HepG2 (cell line): ENCODE measurements around the gene ZNF343. TPM values are rescaled to one million over a fixed set of nuclear protein-coding genes. Genes with fewer than 3 reads are reported as not detected.
A peak's percentile ranks its signal among the peaks of the same experiment; 100 is the strongest.

ENCODE experiments used
- AGO1 ChIP-seq: fragments of 200-400 bp; formaldehyde crosslinking; IDR thresholded peaks from 2 replicates; pipeline ENCODE4 v1.6.1; 2017; ENCODE audit warnings: mild to moderate bottlenecking, low read depth, low read length, moderate library complexity; ENCODE audit not compliant: poor library complexity, severe bottlenecking
- DNMT3B ChIP-seq: conservative IDR thresholded peaks from 2 replicates; pipeline ENCODE4 v1.6.1; 2016; ENCODE audit warnings: missing biosample characterization, control low read depth
- FOXA1 ChIP-seq, 2 experiments: fragments of 450-650 bp in 1 of 2; sonication (generic) in 1 of 2; formaldehyde crosslinking in 1 of 2; IDR thresholded peaks; 2 replicates each; pipeline versions ENCODE4 v1.4.0 to v1.6.1; 2016 to 2020; ENCODE audit warnings: missing genetic modification reagents in 1 of 2
- ISL2 ChIP-seq: sonication (generic); formaldehyde crosslinking; IDR thresholded peaks from 2 replicates; pipeline ENCODE4 v1.5.0; 2020; ENCODE audit warnings: missing genetic modification reagents
- KMT2B ChIP-seq: IDR thresholded peaks from 2 replicates; pipeline ENCODE4 v1.6.1; 2016; ENCODE audit warnings: missing genetic modification reagents, missing compliant biosample characterization
- MBNL3 ChIP-seq: fragments of 250-450 bp; sonication (Bioruptor Pico); conservative IDR thresholded peaks from 2 replicates; pipeline ENCODE4 v1.8.0; 2022; ENCODE audit warnings: mild to moderate bottlenecking, inconsistent platforms
- MEF2D ChIP-seq: sonication (generic); formaldehyde crosslinking; IDR thresholded peaks from 2 replicates; pipeline ENCODE4 v1.5.1; 2020; ENCODE audit warnings: mild to moderate bottlenecking, missing genetic modification reagents
- MXD4 ChIP-seq: IDR thresholded peaks from 2 replicates; pipeline ENCODE4 v1.6.1; 2016; ENCODE audit warnings: mild to moderate bottlenecking, missing biosample characterization, missing genetic modification reagents
- MZF1 ChIP-seq: sonication (generic); formaldehyde crosslinking; IDR thresholded peaks from 2 replicates; pipeline ENCODE4 v1.8.1; 2023; ENCODE audit warnings: mild to moderate bottlenecking, missing genetic modification reagents, borderline replicate concordance
- NBN ChIP-seq: fragments of 450-650 bp; conservative IDR thresholded peaks from 2 replicates; pipeline ENCODE4 v1.6.1; 2017
- NR1H2 ChIP-seq: sonication (generic); formaldehyde crosslinking; IDR thresholded peaks from 2 replicates; pipeline ENCODE4 v1.8.1; 2022; ENCODE audit warnings: low read depth, missing genetic modification reagents, borderline replicate concordance
- PAX8 ChIP-seq: sonication (generic); formaldehyde crosslinking; IDR thresholded peaks from 2 replicates; pipeline ENCODE4 v1.8.0; 2022; ENCODE audit warnings: mild to moderate bottlenecking, missing genetic modification reagents, borderline replicate concordance
- SMAD9 ChIP-seq: sonication (generic); formaldehyde crosslinking; IDR thresholded peaks from 2 replicates; pipeline ENCODE4 v1.5.1; 2020; ENCODE audit warnings: mild to moderate bottlenecking, missing genetic modification reagents
- SMC3 ChIP-seq: IDR thresholded peaks from 2 replicates; pipeline ENCODE4 v1.6.1; 2011; ENCODE audit warnings: low read length, improper control_type of control experiment
- SRSF1 ChIP-seq: fragments of 200-400 bp; formaldehyde crosslinking; optimal IDR thresholded peaks from 2 replicates; pipeline ENCODE3; 2017; ENCODE audit warnings: mild to moderate bottlenecking, low read depth, low read length, moderate library complexity
- ZFAT ChIP-seq: sonication (generic); formaldehyde crosslinking; conservative IDR thresholded peaks from 2 replicates; pipeline ENCODE4 v1.8.1; 2023; ENCODE audit warnings: missing genetic modification reagents, inconsistent platforms
- ZNF274 ChIP-seq: sonication (generic); formaldehyde crosslinking; IDR thresholded peaks from 2 replicates; pipeline ENCODE4 v1.5.1; 2020; ENCODE audit warnings: mild to moderate bottlenecking, missing genetic modification reagents
- ZNF335 ChIP-seq: sonication (generic); formaldehyde crosslinking; IDR thresholded peaks from 2 replicates; pipeline ENCODE4 v1.4.0; 2020; ENCODE audit warnings: missing genetic modification reagents
- ZNF354B ChIP-seq: sonication (generic); formaldehyde crosslinking; IDR thresholded peaks from 2 replicates; pipeline ENCODE4 v1.8.0; 2022; ENCODE audit warnings: mild to moderate bottlenecking, missing genetic modification reagents
- polyA plus RNA-seq, 8 experiments: library from polyadenylated mRNA; depleted of rRNA in 3 of 8; stranded (reverse) in 7 of 8; unstranded in 1 of 8; fragments of >200 nt; fragmentation: Illumina TruSeq in 4 of 8; extraction: Trizol in 4 of 8; gene quantifications; 2 replicates each; pipeline versions ENCODE4 v1.2.1 to v1.2.3, GENCODE V29; 2011 to 2016; ENCODE audit warnings: low read depth in 4 of 8, missing spikeins in 1 of 8, mixed read lengths in 1 of 8; ENCODE audit not compliant: insufficient read depth in 1 of 8
- total RNA-seq, 5 experiments: library from RNA; depleted of rRNA; stranded (reverse); fragments of >200 nt; fragmentation: Illumina TruSeq; extraction: Trizol; gene quantifications; 2 replicates each; pipeline ENCODE4 v1.2.3, GENCODE V29; 2016; ENCODE audit warnings: low read depth in 1 of 5
- TF ChIP-seq, protein P1 (sequence below): sonication (generic); formaldehyde crosslinking; IDR thresholded peaks from 2 replicates; pipeline ENCODE4 v1.4.0; 2020; ENCODE audit warnings: missing genetic modification reagents, borderline replicate concordance
- TF ChIP-seq, protein P2 (sequence below): sonication (generic); formaldehyde crosslinking; IDR thresholded peaks from 2 replicates; pipeline ENCODE4 v1.9.0; 2021; ENCODE audit warnings: mild to moderate bottlenecking, missing genetic modification reagents

Gene ZNF343
- total and polyA plus RNA-seq, 2 of the 13 experiments (the other 11 are each of a cell fraction or from before 2014, with no cell fraction given), result 16.4 to 22.1 TPM

- TF ChIP-seq, protein P1, sequence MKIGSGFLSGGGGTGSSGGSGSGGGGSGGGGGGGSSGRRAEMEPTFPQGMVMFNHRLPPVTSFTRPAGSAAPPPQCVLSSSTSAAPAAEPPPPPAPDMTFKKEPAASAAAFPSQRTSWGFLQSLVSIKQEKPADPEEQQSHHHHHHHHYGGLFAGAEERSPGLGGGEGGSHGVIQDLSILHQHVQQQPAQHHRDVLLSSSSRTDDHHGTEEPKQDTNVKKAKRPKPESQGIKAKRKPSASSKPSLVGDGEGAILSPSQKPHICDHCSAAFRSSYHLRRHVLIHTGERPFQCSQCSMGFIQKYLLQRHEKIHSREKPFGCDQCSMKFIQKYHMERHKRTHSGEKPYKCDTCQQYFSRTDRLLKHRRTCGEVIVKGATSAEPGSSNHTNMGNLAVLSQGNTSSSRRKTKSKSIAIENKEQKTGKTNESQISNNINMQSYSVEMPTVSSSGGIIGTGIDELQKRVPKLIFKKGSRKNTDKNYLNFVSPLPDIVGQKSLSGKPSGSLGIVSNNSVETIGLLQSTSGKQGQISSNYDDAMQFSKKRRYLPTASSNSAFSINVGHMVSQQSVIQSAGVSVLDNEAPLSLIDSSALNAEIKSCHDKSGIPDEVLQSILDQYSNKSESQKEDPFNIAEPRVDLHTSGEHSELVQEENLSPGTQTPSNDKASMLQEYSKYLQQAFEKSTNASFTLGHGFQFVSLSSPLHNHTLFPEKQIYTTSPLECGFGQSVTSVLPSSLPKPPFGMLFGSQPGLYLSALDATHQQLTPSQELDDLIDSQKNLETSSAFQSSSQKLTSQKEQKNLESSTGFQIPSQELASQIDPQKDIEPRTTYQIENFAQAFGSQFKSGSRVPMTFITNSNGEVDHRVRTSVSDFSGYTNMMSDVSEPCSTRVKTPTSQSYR (CRISPR knock-in tag), result peak; percentile 75; the same call in 1 of the 2 replicates
- TF ChIP-seq PAX8 (CRISPR knock-in tag) (no peak), ZNF354B (CRISPR knock-in tag) (no peak), ZFAT (CRISPR knock-in tag) (no peak), SRSF1 (peak; percentile 28), AGO1 (no peak), NBN (no peak), DNMT3B (CRISPR knock-in tag) (peak; percentile 64; the same call in 1 of the 2 replicates), ZNF335 (CRISPR knock-in tag) (peak; percentile 74), SMC3 (no peak), MXD4 (CRISPR knock-in tag) (peak; percentile 33; the same call in 1 of the 2 replicates), MEF2D (CRISPR knock-in tag) (peak; percentile 71), ISL2 (CRISPR knock-in tag) (peak; percentile 72), ZNF274 (CRISPR knock-in tag) (peak; percentile 83), MBNL3 (CRISPR knock-in tag) (no peak), FOXA1 (IDR thresholded peaks at IDR 0.05) (peak; percentile 88), FOXA1 (CRISPR knock-in tag; IDR thresholded peaks at IDR 0.05) (peak; percentile 100), MZF1 (CRISPR knock-in tag) (no peak), SMAD9 (CRISPR knock-in tag) (no peak), KMT2B (peak; percentile 50; the same call in 1 of the 2 replicates), NR1H2 (peak; percentile 53; the same call in 1 of the 2 replicates)
- TF ChIP-seq, protein P2, sequence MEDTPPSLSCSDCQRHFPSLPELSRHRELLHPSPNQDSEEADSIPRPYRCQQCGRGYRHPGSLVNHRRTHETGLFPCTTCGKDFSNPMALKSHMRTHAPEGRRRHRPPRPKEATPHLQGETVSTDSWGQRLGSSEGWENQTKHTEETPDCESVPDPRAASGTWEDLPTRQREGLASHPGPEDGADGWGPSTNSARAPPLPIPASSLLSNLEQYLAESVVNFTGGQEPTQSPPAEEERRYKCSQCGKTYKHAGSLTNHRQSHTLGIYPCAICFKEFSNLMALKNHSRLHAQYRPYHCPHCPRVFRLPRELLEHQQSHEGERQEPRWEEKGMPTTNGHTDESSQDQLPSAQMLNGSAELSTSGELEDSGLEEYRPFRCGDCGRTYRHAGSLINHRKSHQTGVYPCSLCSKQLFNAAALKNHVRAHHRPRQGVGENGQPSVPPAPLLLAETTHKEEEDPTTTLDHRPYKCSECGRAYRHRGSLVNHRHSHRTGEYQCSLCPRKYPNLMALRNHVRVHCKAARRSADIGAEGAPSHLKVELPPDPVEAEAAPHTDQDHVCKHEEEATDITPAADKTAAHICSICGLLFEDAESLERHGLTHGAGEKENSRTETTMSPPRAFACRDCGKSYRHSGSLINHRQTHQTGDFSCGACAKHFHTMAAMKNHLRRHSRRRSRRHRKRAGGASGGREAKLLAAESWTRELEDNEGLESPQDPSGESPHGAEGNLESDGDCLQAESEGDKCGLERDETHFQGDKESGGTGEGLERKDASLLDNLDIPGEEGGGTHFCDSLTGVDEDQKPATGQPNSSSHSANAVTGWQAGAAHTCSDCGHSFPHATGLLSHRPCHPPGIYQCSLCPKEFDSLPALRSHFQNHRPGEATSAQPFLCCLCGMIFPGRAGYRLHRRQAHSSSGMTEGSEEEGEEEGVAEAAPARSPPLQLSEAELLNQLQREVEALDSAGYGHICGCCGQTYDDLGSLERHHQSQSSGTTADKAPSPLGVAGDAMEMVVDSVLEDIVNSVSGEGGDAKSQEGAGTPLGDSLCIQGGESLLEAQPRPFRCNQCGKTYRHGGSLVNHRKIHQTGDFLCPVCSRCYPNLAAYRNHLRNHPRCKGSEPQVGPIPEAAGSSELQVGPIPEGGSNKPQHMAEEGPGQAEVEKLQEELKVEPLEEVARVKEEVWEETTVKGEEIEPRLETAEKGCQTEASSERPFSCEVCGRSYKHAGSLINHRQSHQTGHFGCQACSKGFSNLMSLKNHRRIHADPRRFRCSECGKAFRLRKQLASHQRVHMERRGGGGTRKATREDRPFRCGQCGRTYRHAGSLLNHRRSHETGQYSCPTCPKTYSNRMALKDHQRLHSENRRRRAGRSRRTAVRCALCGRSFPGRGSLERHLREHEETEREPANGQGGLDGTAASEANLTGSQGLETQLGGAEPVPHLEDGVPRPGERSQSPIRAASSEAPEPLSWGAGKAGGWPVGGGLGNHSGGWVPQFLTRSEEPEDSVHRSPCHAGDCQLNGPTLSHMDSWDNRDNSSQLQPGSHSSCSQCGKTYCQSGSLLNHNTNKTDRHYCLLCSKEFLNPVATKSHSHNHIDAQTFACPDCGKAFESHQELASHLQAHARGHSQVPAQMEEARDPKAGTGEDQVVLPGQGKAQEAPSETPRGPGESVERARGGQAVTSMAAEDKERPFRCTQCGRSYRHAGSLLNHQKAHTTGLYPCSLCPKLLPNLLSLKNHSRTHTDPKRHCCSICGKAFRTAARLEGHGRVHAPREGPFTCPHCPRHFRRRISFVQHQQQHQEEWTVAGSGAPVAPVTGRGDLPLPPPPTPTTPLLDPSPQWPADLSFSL (CRISPR knock-in tag), result no peak
These were observed 32.6 kb downstream of the ZNF343 start (continued) for GRCh38 chr20:2475850-2476741.
